GM12878 (cell line): ENCODE results near the gene UROC1. TPM values are rescaled to one million over a fixed set of nuclear protein-coding genes. Genes with fewer than 3 reads are reported as not detected.

Experiments
- ATAC-seq: fragments of 200-7000 bp; cut with Tn5 transposase; 3 replicates; pipeline ENCODE4 v1.9.1; 2020; ENCODE audit warnings: mild to moderate bottlenecking, moderate library complexity
- BruUV-seq: library from RNA; stranded (reverse); fragments of 400-500 nt; replicated peaks from 2 replicates; lab custom pipeline; 2021; lab: Mats Ljungman, UMichigan
- CTCF ChIA-PET: fragments of 300-600 bp; sonication (Branson Sonifier 250); formaldehyde crosslinking; extraction: SDS; loops from one replicate; lab custom pipeline; 2021; ENCODE audit warnings: inconsistent platforms; lab: Yijun Ruan, JAX
- POLR2A ChIA-PET: fragments of 350-600 bp; formaldehyde crosslinking; extraction: SDS; loops from one replicate; lab custom pipeline; 2021; ENCODE audit warnings: inconsistent platforms; lab: Charles Lee
- RAD21 ChIA-PET: fragments of 300-600 bp; sonication (Branson Sonifier 250); formaldehyde crosslinking; loops from one replicate; lab custom pipeline; 2023; ENCODE audit warnings: antibody characterized with exemption; ENCODE audit not compliant: unreplicated experiment; lab: Charles Lee
- SMC1A ChIA-PET: fragments of 300-600 bp; sonication (Branson Sonifier 250); formaldehyde crosslinking; loops from one replicate; lab custom pipeline; 2023; ENCODE audit not compliant: unreplicated experiment, uncharacterized antibody; lab: Charles Lee
- DNase-seq: peaks from one replicate; pipeline ENCODE4 v3.0.0-alpha.2; 2011; ENCODE audit warnings: low read depth, low spot score
- FAIRE-seq: peaks from 3 replicates; lab custom pipeline; 2011; peaks lifted over from hg19 to GRCh38; lab: Jason Lieb, UNC
- H2AFZ ChIP-seq: 2 replicates; pipeline ENCODE4 v1.6.0; 2011; ENCODE audit warnings: low read depth, low read length, control low read depth; ENCODE audit not compliant: control insufficient read depth
- H3K27ac ChIP-seq: 2 replicates; pipeline ENCODE4 v1.5.1; 2011; ENCODE audit warnings: control low read depth; ENCODE audit not compliant: control insufficient read depth, insufficient read depth
- H3K27me3 ChIP-seq, 2 experiments: replicated peaks in 1 of 2; 2 replicates each; pipeline versions ENCODE4 v1.6.0 to v1.6.1; 2011; ENCODE audit warnings: low read length in 1 of 2; ENCODE audit not compliant: control insufficient read depth in 2 of 2, insufficient read depth in 2 of 2
- H3K36me3 ChIP-seq, 2 experiments: 2 replicates each; pipeline ENCODE4 v1.5.1; 2011; ENCODE audit warnings: low read length in 1 of 2; ENCODE audit not compliant: control insufficient read depth in 2 of 2, insufficient read depth in 2 of 2
- H3K4me1 ChIP-seq: 2 replicates; pipeline ENCODE4 v1.6.1; 2011; ENCODE audit warnings: mild to moderate bottlenecking, low read length, moderate library complexity, mixed read lengths; ENCODE audit not compliant: control insufficient read depth, insufficient read depth
- H3K4me2 ChIP-seq: 2 replicates; pipeline ENCODE4 v1.6.0; 2011; ENCODE audit warnings: control low read depth; ENCODE audit not compliant: control insufficient read depth, insufficient read depth
- H3K4me3 ChIP-seq: fragments of 200-600 bp; sonication (generic); 2 replicates; pipeline ENCODE4 v1.5.1; 2016
- H3K79me2 ChIP-seq: 2 replicates; pipeline ENCODE4 v1.6.0; 2011; ENCODE audit warnings: low read length; ENCODE audit not compliant: control insufficient read depth, insufficient read depth
- H3K9ac ChIP-seq: 2 replicates; pipeline ENCODE4 v1.8.0; 2011; ENCODE audit warnings: low read length, control low read depth, mixed read lengths; ENCODE audit not compliant: control insufficient read depth, insufficient read depth
- H3K9me3 ChIP-seq: replicated peaks from 3 replicates; pipeline ENCODE4 v1.5.1; 2011; ENCODE audit warnings: mild to moderate bottlenecking, low read length; ENCODE audit not compliant: control insufficient read depth, insufficient read depth
- H4K20me1 ChIP-seq: 2 replicates; pipeline ENCODE4 v1.6.0; 2011; ENCODE audit not compliant: control insufficient read depth, insufficient read depth
- IKZF2 ChIP-seq, 2 experiments: fragments of 450-650 bp; IDR thresholded peaks; 2 replicates each; pipeline ENCODE4 v1.6.1; 2017; ENCODE audit warnings: mild to moderate bottlenecking in 2 of 2, moderate library complexity in 2 of 2
- MTA3 ChIP-seq: IDR thresholded peaks from 2 replicates; pipeline ENCODE4 v1.6.1; 2012; ENCODE audit warnings: low read length, inconsistent platforms, borderline replicate concordance
- STAT3 ChIP-seq: IDR thresholded peaks from 2 replicates; pipeline ENCODE4 v1.6.1; 2011; ENCODE audit warnings: low read depth, low read length, improper control_type of control experiment
- TCF7 ChIP-seq: IDR thresholded peaks from 2 replicates; pipeline ENCODE4 v1.6.1; 2014; ENCODE audit warnings: antibody characterized with exemption, borderline replicate concordance
- ZNF622 ChIP-seq: fragments of 450-650 bp; IDR thresholded peaks from 2 replicates; pipeline ENCODE4 v1.6.1; 2017; ENCODE audit warnings: mild to moderate bottlenecking, inconsistent platforms
- WGBS: methylation state at CpG from one replicate; pipeline ENCODE4 v1.1.6; 2016; ENCODE audit warnings: low lambda C conversion rate; ENCODE audit not compliant: insufficient replicate concordance, insufficient coverage; ENCODE audit errors: missing lambda C conversion rate; 5-methylcytosine and 5-hydroxymethylcytosine counted together
- in situ Hi-C: fragments of 300-500 bp; cut with MboI; formaldehyde crosslinking; loops from 9 replicates; pipeline ENCODE4 v1.14.3; 2018; ENCODE audit warnings: mixed read lengths
- intact Hi-C: fragments of 100-400 bp; cut with micrococcal nuclease; formaldehyde crosslinking; loops from one replicate; pipeline ENCODE4 v1.14.2; 2022; ENCODE audit not compliant: unreplicated experiment
- polyA plus RNA-seq, 11 experiments: library from polyadenylated mRNA; depleted of rRNA in 4 of 11; unstranded in 6 of 11; stranded (reverse) in 5 of 11; fragments of >200 nt; fragmentation: Nextera tagmentation in 4 of 11; fragmentation: Illumina TruSeq in 1 of 11; extraction: Ambion mirVana in 4 of 11; extraction: Trizol in 1 of 11; gene quantifications; 1 replicate in 1 of 11; 2 replicates in 10 of 11; pipeline versions ENCODE4 v1.2.1 to v1.2.3, GENCODE V29; 2011 to 2016; ENCODE audit warnings: inconsistent platforms in 2 of 11, missing spikeins in 2 of 11, low read depth in 1 of 11
- total RNA-seq, 4 experiments: library from RNA; depleted of rRNA in 3 of 4; stranded (reverse); fragments of >200 nt in 3 of 4; fragmentation: Illumina TruSeq in 1 of 4; extraction: Trizol in 1 of 4; gene quantifications; 2 replicates each; pipeline versions ENCODE4 v1.2.1 to v1.2.3, GENCODE V29; 2013 to 2021
- TF ChIP-seq, protein P1 (sequence below): IDR thresholded peaks from 2 replicates; pipeline ENCODE4 v1.6.1; 2012; ENCODE audit warnings: mild to moderate bottlenecking, low read depth, low read length

UROC1 gene
- total and polyA plus RNA-seq, 10 of the 15 experiments (the other 5 are each of a cell fraction or from before 2014, with no cell fraction given), result 0.04 TPM; not detected in 9

DNA sequence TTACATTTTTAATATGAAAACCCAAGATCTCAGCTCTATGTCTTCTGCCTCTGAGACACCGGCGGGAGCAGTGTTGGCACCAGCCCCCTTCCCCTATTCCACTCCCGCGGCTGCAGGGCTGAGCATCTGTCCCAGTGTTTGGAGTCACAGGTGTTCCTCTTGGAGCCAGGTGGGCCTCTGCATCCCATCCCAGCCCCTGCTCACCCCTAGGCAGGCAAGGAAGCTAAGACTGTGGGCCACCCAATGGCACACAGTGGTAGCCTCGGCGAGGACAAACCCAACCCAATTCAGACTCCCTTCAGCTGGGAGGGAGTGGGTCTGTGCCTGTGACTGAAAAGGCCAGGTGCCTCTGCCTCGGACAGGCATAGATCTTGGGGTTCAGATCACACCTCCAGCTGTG is 9.4 kb upstream of the UROC1 start:
- H3K4me2 ChIP-seq, result no peak overlapping the region
- ChIA-PET RAD21 (interaction anchor here (1.4 kb wide), 1 partner anchor 929 kb away, joined by 4 read pairs; no protein-coding TSS in a partner anchor), POLR2A (no interaction called here), SMC1A (no interaction called here), CTCF (no interaction called here)
- no peak overlapping the region for H3K9ac ChIP-seq
- no peaks in the 10 kb centered on the region for H3K36me3 ChIP-seq
- no peaks in the 10 kb centered on the region for H3K4me1 ChIP-seq
- ATAC-seq (no peak), DNase-seq (no peak), FAIRE-seq (no peak)
- H3K9me3 ChIP-seq, result no peaks in the 10 kb centered on the region
- in situ Hi-C loops (no loop called here), intact Hi-C loops (no loop called here)
- no TSS peak for BruUV-seq
- 68% methylated on average over 7 of the region's 7 CpGs for WGBS
- H3K27me3 ChIP-seq, result no peaks in the 10 kb centered on the region
- no peak overlapping the region for H2AFZ ChIP-seq
- TF ChIP-seq TCF7, result no peak
- TF ChIP-seq ZNF622, result no peak
- H3K4me3 ChIP-seq, result no peak overlapping the region
- H3K27ac ChIP-seq, result no peak overlapping the region
- no peaks in the 10 kb centered on the region for H4K20me1 ChIP-seq
- H3K79me2 ChIP-seq, result no peaks in the 10 kb centered on the region

DNA sequence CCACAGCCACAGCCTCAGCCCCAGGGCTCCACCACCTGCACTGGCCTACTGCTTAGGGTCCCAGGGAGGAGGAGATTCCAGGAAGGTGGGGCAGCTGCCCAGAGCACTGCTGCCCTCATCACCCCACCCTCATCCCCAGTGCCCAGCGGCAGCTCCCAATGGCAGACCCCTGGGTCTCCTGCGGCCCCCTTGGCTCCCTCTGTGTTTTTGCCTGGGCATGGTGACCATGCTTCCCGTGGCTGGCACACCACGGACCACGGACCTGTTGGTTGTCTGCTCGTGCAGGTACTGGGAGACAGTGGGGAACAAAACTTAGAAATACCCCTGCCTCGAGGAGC is 9.1 kb upstream of the UROC1 start:
- 19% methylated on average over 7 of the region's 7 CpGs for WGBS
- in situ Hi-C loops (no loop called here), intact Hi-C loops (no loop called here)
- ChIA-PET SMC1A (no interaction called here), POLR2A (no interaction called here), CTCF (no interaction called here), RAD21 (interaction anchor here (1.4 kb wide), 1 partner anchor 929 kb away, joined by 4 read pairs; no protein-coding TSS in a partner anchor)
- no peaks in the 10 kb centered on the region for H3K36me3 ChIP-seq
- DNase-seq (no peak), FAIRE-seq (no peak), ATAC-seq (no peak)
- H3K4me1 ChIP-seq, result no peaks in the 10 kb centered on the region
- TF ChIP-seq STAT3 (no peak), IKZF2 (IDR thresholded peaks at IDR 0.05) (no peak), MTA3 (no peak)
- TF ChIP-seq, protein P1, sequence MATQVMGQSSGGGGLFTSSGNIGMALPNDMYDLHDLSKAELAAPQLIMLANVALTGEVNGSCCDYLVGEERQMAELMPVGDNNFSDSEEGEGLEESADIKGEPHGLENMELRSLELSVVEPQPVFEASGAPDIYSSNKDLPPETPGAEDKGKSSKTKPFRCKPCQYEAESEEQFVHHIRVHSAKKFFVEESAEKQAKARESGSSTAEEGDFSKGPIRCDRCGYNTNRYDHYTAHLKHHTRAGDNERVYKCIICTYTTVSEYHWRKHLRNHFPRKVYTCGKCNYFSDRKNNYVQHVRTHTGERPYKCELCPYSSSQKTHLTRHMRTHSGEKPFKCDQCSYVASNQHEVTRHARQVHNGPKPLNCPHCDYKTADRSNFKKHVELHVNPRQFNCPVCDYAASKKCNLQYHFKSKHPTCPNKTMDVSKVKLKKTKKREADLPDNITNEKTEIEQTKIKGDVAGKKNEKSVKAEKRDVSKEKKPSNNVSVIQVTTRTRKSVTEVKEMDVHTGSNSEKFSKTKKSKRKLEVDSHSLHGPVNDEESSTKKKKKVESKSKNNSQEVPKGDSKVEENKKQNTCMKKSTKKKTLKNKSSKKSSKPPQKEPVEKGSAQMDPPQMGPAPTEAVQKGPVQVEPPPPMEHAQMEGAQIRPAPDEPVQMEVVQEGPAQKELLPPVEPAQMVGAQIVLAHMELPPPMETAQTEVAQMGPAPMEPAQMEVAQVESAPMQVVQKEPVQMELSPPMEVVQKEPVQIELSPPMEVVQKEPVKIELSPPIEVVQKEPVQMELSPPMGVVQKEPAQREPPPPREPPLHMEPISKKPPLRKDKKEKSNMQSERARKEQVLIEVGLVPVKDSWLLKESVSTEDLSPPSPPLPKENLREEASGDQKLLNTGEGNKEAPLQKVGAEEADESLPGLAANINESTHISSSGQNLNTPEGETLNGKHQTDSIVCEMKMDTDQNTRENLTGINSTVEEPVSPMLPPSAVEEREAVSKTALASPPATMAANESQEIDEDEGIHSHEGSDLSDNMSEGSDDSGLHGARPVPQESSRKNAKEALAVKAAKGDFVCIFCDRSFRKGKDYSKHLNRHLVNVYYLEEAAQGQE, result no peak
- no TSS peak for BruUV-seq
- no peaks in the 10 kb centered on the region for H3K9me3 ChIP-seq
- H2AFZ ChIP-seq, result no peak overlapping the region
- H3K79me2 ChIP-seq, result no peaks in the 10 kb centered on the region
- H3K4me2 ChIP-seq, result no peak overlapping the region
- no peak overlapping the region for H3K4me3 ChIP-seq
- H4K20me1 ChIP-seq, result no peaks in the 10 kb centered on the region
- no peak overlapping the region for H3K27ac ChIP-seq
- no peaks in the 10 kb centered on the region for H3K27me3 ChIP-seq
- H3K9ac ChIP-seq, result no peak overlapping the region
